Peyer's patch (tissue), 4 donors: ENCODE data around the gene L2HGDH. TPM values are rescaled to one million over a fixed set of nuclear protein-coding genes. Genes with fewer than 3 reads are reported as not detected.

Experiments
- DNase-seq, 3 donors: peaks; one replicate each; pipeline ENCODE4 v3.0.0-alpha.2; 2017 to 2019
- H3K27ac ChIP-seq, 4 donors: fragments of 200-600 bp; sonication (generic); one replicate each; pipeline ENCODE4 v1.5.1; 2016 to 2019
- H3K27me3 ChIP-seq, 2 donors: fragments of 200-600 bp; sonication (generic); one replicate each; pipeline ENCODE4 v1.5.1; 2019
- H3K36me3 ChIP-seq, 3 donors: fragments of 200-600 bp; sonication (generic); one replicate each; pipeline ENCODE4 v1.5.1; 2016 to 2019
- H3K4me1 ChIP-seq, 4 donors: fragments of 200-600 bp; sonication (generic); one replicate each; pipeline ENCODE4 v1.5.1; 2016 to 2019
- H3K4me3 ChIP-seq, 4 donors: fragments of 200-600 bp; sonication (generic); 1 replicate in 3 of 4; 2 replicates in 1 of 4; pipeline ENCODE4 v1.5.1; 2016 to 2019; ENCODE audit warnings: mild to moderate bottlenecking in 1 of 4
- H3K9me3 ChIP-seq, 4 donors: fragments of 200-600 bp; sonication (generic); one replicate each; pipeline ENCODE4 v1.5.1; 2016 to 2019; ENCODE audit warnings: mild to moderate bottlenecking in 1 of 4
- POLR2A ChIP-seq, 2 donors: fragments of 450-650 bp; IDR thresholded peaks; one replicate each; pipeline ENCODE4 v1.5.1; 2017; ENCODE audit warnings: antibody characterized with exemption in 2 of 2, mild to moderate bottlenecking in 2 of 2, moderate library complexity in 2 of 2
- total RNA-seq, 4 donors: library from RNA; depleted of rRNA; stranded (reverse); fragments of >200 nt; gene quantifications; one replicate each; pipeline ENCODE4 v1.1.0, GENCODE V29; 2016
- TF ChIP-seq, protein P1 (sequence below), 6 experiments: fragments of 450-650 bp in 4 of 6; fragments of 200-600 bp in 2 of 6; sonication (generic) in 1 of 6; IDR thresholded peaks; one replicate each; pipeline ENCODE4 v1.5.1; 2017 to 2019; ENCODE audit warnings: antibody characterized with exemption in 6 of 6, mild to moderate bottlenecking in 3 of 6, moderate library complexity in 1 of 6

L2HGDH gene
- total RNA-seq, 4 donors from 2014 or later: 4.6 to 29.7 (median 8.8) TPM

DNA sequence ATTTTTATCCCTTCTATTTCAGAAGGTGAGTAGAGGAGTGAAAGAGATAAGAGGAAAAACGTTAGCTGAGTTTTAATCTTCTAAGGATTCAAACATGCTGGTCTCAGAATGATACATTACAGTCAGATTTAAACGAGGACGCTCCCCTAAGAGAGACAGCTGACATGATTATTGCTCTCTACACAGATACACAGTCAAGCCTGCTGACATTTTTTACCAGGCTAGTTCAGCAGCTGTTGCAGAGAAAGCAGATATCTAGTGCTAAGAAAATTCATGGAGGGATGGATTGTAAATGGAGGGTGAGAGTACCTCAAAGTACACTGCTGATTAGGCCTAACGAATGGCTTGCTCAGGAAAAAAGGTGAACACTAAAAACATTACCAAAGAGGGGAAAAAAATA, 48.7 kb downstream of the L2HGDH start:
- no peak for DNase-seq
- Histone ChIP-seq H3K9me3 (no peaks in the 10 kb centered on the region), H3K36me3 (no peaks in the 10 kb centered on the region), H3K4me3 (no peak overlapping the region), H3K4me1 (no peaks in the 10 kb centered on the region), H3K27ac (no peak overlapping the region), H3K27me3 (no peaks in the 10 kb centered on the region)
- TF ChIP-seq, protein P1, sequence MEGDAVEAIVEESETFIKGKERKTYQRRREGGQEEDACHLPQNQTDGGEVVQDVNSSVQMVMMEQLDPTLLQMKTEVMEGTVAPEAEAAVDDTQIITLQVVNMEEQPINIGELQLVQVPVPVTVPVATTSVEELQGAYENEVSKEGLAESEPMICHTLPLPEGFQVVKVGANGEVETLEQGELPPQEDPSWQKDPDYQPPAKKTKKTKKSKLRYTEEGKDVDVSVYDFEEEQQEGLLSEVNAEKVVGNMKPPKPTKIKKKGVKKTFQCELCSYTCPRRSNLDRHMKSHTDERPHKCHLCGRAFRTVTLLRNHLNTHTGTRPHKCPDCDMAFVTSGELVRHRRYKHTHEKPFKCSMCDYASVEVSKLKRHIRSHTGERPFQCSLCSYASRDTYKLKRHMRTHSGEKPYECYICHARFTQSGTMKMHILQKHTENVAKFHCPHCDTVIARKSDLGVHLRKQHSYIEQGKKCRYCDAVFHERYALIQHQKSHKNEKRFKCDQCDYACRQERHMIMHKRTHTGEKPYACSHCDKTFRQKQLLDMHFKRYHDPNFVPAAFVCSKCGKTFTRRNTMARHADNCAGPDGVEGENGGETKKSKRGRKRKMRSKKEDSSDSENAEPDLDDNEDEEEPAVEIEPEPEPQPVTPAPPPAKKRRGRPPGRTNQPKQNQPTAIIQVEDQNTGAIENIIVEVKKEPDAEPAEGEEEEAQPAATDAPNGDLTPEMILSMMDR (IDR thresholded peaks at IDR 0.05): no peak
- no peak for TF ChIP-seq POLR2A (IDR thresholded peaks at IDR 0.05)

DNA sequence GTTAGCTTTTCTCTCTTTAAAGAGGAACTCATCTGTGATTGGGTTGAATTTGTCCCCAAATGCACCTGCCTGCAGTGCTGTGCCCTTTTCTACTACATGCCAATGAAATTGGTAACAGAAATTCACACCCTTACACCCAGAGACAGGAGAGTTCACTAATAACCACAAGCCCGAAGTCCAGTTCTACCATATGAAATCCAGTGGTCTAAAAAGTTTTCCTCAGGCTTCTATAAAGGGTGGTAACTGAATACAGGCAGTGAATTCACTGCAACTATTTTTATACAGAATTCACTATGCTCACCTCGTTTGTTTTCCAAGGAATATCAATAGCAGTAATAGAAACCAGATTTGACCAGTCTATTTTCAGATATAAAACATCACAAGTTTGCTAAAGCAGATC, 49.2 kb downstream of the L2HGDH start:
- no peak overlapping the region for H3K27ac ChIP-seq
- TF ChIP-seq, protein P1 (IDR thresholded peaks at IDR 0.05): no peak
- no peak for TF ChIP-seq POLR2A (IDR thresholded peaks at IDR 0.05)
- no peaks in the 10 kb centered on the region for H3K36me3 ChIP-seq
- H3K4me1 ChIP-seq: no peaks in the 10 kb centered on the region
- DNase-seq: no peak
- H3K9me3 ChIP-seq: no peaks in the 10 kb centered on the region
- no peaks in the 10 kb centered on the region for H3K27me3 ChIP-seq
- H3K4me3 ChIP-seq: no peak overlapping the region

DNA sequence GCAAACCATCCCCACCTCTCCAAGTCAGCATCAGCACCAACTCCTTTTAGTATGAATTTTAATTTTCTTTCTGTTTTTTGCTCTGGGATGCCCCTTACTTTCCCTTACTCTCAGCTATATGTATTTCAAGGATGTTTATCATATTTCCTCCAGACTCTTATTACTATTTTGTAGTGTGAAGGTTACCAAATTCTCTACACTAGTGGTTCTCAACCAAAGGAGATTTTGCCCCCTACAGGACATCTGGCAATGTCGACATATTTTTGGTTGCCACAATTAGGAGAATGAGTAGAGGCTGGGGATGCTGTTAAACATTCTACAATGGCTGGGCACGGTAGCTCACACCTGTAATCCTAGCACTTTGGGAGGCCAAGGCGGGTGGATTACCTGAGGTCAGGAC, 51.5 kb downstream of the L2HGDH start:
- no peak for TF ChIP-seq POLR2A (IDR thresholded peaks at IDR 0.05)
- TF ChIP-seq, protein P1 (IDR thresholded peaks at IDR 0.05): peak in 4 of 6 experiments; percentile 37 to 44 (median 38)
- Histone ChIP-seq H3K9me3 (no peaks in the 10 kb centered on the region), H3K27ac (no peak overlapping the region), H3K36me3 (no peaks in the 10 kb centered on the region), H3K4me3 (no peak overlapping the region), H3K4me1 (no peaks in the 10 kb centered on the region), H3K27me3 (no peaks in the 10 kb centered on the region)
- DNase-seq: no peak

DNA sequence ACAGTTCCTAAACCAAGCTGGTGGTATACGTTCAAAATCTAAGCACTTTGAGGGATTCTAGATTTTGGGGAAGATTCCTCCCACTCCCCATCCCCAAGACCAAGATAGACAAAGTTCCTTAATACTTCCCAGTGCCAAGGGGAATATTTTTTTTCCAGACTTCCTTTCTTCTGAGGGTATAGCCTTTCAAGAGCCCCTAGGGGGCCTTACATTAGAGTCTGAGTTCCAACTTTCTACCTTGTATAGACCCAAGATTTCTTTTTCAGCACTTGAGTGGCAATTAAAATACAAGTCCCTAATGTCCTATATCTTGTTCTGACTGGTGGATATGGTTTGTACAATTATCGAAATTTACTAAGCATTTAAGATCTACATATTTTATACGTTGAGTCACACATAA, 52.0 kb downstream of the L2HGDH start:
- no peak overlapping the region for H3K27ac ChIP-seq
- no peak overlapping the region for H3K4me3 ChIP-seq
- H3K27me3 ChIP-seq: no peaks in the 10 kb centered on the region
- TF ChIP-seq, protein P1 (IDR thresholded peaks at IDR 0.05): no peak
- TF ChIP-seq POLR2A (IDR thresholded peaks at IDR 0.05): no peak
- no peaks in the 10 kb centered on the region for H3K36me3 ChIP-seq
- H3K9me3 ChIP-seq: no peaks in the 10 kb centered on the region
- DNase-seq: no peak
- no peaks in the 10 kb centered on the region for H3K4me1 ChIP-seq

DNA sequence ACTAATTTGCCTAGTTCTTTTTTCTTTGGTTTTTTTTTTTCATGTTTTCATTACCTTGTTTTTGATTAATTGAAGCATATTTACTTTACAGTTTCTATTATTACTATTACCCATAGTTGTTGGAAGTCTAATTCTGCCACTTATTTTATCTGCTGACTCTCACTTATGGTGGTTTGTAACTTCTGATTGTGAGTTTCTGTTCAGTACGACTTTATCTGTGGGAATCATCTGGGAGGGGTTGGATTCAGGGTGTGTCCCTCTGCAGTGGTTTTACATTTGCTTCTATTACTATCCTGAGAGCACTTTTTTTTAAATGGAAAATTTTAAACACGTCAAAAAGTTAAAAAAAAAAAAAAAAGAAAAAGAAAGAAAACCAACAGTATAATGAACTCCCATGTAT, 54.3 kb downstream of the L2HGDH start:
- H3K4me1 ChIP-seq: no peaks in the 10 kb centered on the region
- H3K27ac ChIP-seq: no peak overlapping the region
- TF ChIP-seq, protein P1 (IDR thresholded peaks at IDR 0.05): no peak
- TF ChIP-seq POLR2A (IDR thresholded peaks at IDR 0.05): no peak
- H3K9me3 ChIP-seq: no peaks in the 10 kb centered on the region
- no peak for DNase-seq
- H3K36me3 ChIP-seq: no peaks in the 10 kb centered on the region
- no peaks in the 10 kb centered on the region for H3K27me3 ChIP-seq
- no peak overlapping the region for H3K4me3 ChIP-seq

DNA sequence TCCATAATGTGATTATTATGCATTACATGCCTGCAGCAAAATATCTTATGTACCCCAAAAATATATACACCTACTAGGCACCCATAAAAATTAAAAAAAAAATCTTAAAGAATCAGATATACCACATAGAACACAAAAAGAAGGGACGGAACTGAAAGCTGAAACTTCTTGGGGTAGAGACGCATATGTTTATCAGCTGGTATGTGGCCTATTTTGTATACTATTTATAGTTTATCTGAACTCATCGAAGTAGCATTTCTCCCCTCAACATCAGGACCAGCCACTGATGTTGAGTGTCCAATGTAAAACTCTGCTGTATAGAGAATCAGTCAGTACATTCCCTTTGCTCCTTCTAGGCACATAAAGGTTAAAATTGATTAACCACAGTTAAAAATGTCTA, 57.8 kb downstream of the L2HGDH start:
- Histone ChIP-seq H3K36me3 (no peaks in the 10 kb centered on the region), H3K27ac (no peak overlapping the region), H3K27me3 (no peaks in the 10 kb centered on the region), H3K4me3 (no peak overlapping the region), H3K9me3 (no peaks in the 10 kb centered on the region), H3K4me1 (no peaks in the 10 kb centered on the region)
- no peak for TF ChIP-seq POLR2A (IDR thresholded peaks at IDR 0.05)
- TF ChIP-seq, protein P1 (IDR thresholded peaks at IDR 0.05): no peak
- no peak for DNase-seq
